Fibroblast of skin of right quadriceps (primary cell): ENCODE data around the gene AP1S1.
"Not testable (repeated sequence)": the region's sequence is repeated elsewhere in the genome, so short reads cannot be mapped to it uniquely, and the experiment has no call there.

ENCODE experiments used
- DNase-seq: peaks from one replicate; pipeline ENCODE4 v3.0.0-alpha.2; 2013

AP1S1 gene

GRCh38 chr7:101172005-101172853 is 18.0 kb downstream of the AP1S1 start:
- no peak for DNase-seq

GRCh38 chr7:101172854-101173751 is 18.8 kb downstream of the AP1S1 start:
- peak; percentile 64 for DNase-seq

GRCh38 chr7:101173752-101174244 is 19.5 kb downstream of the AP1S1 start:
- DNase-seq: peak; percentile 43

GRCh38 chr7:101174322-101174854 is 20.1 kb downstream of the AP1S1 start:
- no peak for DNase-seq

- DNase-seq: no peak
Observed at GRCh38 chr7:101175664-101176063, 21.4 kb downstream of the AP1S1 start.

- DNase-seq: no peak
Observed at GRCh38 chr7:101177644-101178043, 23.4 kb downstream of the AP1S1 start.

GRCh38 chr7:101179117-101179516 is 24.8 kb downstream of the AP1S1 start:
- DNase-seq: no peak

- no peak for DNase-seq
Observed at GRCh38 chr7:101179713-101180112, 25.4 kb downstream of the AP1S1 start.

GRCh38 chr7:101180130-101180755 is 26.0 kb downstream of the AP1S1 start, which contains the start of gene NAT16:
Gene NAT16, minus strand, starts transcription at chr7:101180293. Its CDS starts 5,486 bp downstream, at chr7:101174807.
- no peak for DNase-seq

- DNase-seq: peak; percentile 44
Observed at GRCh38 chr7:101185258-101185839, 31.1 kb downstream of the AP1S1 start.

- no peak for DNase-seq
Observed at GRCh38 chr7:101186194-101186593, 31.9 kb downstream of the AP1S1 start.

GRCh38 chr7:101186844-101187428 is 32.7 kb downstream of the AP1S1 start:
- DNase-seq: no peak

- no peak for DNase-seq
Observed at GRCh38 chr7:101189109-101189508, 34.8 kb downstream of the AP1S1 start.

GRCh38 chr7:101195884-101196283 is 41.6 kb downstream of the AP1S1 start:
- DNase-seq: no peak

GRCh38 chr7:101197991-101198390 is 43.7 kb downstream of the AP1S1 start:
- no peak for DNase-seq

GRCh38 chr7:101198476-101198875 is 44.2 kb downstream of the AP1S1 start:
- no peak for DNase-seq

- DNase-seq: not testable (repeated sequence)
Observed at GRCh38 chr7:101199522-101199921, 45.2 kb downstream of the AP1S1 start.

GRCh38 chr7:101200504-101200861 is 46.2 kb downstream of the AP1S1 start:
- DNase-seq: no peak

- no peak for DNase-seq
Observed at GRCh38 chr7:101200862-101201599, 46.8 kb downstream of the AP1S1 start, which contains the start of gene MOGAT3. Gene MOGAT3, minus strand, starts transcription at chr7:101201036. Its CDS starts 182 bp downstream, at chr7:101200854.

- DNase-seq: no peak
Observed at GRCh38 chr7:101201695-101202602, 47.7 kb downstream of the AP1S1 start.
